AG09319 (cell line): ENCODE measurements around the gene EBP.
"Not testable (repeated sequence)": the region's sequence is repeated elsewhere in the genome, so short reads cannot be mapped to it uniquely, and the experiment has no call there.

Experiments used
- DNase-seq: peaks from one replicate; pipeline ENCODE4 v3.0.0-alpha.2; 2010; ENCODE audit warnings: low read depth; ENCODE audit errors: extremely low read depth
- TF ChIP-seq, protein P1 (sequence below): IDR thresholded peaks from 2 replicates; pipeline ENCODE4 v1.5.1; 2011; ENCODE audit warnings: low read depth, mild to moderate bottlenecking, inconsistent platforms, low read length, moderate library complexity

EBP gene

DNA sequence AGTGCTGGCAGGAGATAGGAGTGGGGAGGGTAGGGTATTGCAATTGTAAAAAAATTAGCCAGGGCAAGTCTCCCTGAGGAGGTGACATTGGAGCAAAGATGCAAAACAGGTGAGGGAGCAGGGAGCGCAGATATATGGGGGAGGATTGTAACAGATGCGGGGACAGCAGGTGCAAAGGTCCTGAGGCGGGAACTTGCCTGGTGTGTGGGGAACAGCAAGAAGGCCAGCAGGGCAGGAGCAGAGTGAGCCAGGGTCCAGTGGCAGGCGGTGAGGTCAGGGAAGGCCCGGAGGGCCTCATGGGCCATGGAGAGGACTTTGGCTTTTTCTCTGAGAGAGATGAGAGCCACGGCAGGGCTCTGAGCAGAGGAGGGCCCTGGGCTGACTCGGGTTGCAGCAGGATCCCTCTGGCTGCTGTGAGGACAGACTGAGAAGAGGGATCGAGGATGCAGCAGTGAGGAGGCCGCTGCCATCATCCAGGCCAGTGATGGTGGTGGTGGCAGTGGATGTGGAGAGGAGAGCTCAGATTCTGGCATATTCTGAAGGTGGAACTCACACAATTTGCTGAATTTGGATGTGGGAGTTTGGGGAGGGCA lies 6.6 kb upstream of the EBP start:
- no peak for DNase-seq
- TF ChIP-seq, protein P1, sequence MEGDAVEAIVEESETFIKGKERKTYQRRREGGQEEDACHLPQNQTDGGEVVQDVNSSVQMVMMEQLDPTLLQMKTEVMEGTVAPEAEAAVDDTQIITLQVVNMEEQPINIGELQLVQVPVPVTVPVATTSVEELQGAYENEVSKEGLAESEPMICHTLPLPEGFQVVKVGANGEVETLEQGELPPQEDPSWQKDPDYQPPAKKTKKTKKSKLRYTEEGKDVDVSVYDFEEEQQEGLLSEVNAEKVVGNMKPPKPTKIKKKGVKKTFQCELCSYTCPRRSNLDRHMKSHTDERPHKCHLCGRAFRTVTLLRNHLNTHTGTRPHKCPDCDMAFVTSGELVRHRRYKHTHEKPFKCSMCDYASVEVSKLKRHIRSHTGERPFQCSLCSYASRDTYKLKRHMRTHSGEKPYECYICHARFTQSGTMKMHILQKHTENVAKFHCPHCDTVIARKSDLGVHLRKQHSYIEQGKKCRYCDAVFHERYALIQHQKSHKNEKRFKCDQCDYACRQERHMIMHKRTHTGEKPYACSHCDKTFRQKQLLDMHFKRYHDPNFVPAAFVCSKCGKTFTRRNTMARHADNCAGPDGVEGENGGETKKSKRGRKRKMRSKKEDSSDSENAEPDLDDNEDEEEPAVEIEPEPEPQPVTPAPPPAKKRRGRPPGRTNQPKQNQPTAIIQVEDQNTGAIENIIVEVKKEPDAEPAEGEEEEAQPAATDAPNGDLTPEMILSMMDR: no peak

DNA sequence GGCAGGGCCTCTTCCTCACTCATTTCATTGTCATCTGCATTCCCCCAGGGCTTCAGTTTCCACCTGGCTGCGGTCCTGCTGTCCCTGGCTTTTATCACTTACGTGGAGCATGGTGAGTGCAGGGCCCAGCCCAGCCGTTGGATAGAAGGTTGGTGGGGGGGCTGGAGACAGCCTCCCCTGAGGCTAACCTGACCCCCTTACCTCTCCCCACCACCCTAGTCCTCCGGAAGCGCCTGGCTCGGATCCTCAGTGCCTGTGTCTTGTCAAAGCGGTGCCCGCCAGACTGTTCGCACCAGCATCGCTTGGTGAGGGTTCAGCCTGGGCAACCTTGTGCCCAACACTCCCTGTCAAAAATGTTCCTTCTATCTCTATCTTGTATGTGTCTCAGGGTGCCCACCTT lies 5.8 kb upstream of the EBP start:
- TF ChIP-seq, protein P1: no peak
- no peak for DNase-seq

DNA sequence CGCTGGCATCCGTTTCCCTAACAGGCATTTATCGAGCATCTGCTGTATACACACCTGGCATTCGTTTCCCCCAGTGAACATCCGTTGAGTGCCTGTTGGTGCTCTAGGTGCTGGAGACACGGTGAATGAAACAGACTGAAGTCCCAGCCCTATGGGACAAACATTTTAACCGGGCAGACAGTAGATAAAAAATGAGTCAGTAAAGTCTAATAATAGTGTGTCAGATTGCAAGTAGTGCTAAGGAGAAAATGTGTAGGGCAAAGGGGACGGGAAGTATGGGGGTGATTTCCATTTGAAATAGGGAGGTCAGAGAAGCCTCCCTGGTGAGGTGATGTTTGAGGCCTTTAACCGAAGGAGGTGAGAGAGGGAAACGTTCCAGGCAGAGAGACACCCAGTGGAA lies 5.3 kb upstream of the EBP start:
- DNase-seq: no peak
- TF ChIP-seq, protein P1: no peak

DNA sequence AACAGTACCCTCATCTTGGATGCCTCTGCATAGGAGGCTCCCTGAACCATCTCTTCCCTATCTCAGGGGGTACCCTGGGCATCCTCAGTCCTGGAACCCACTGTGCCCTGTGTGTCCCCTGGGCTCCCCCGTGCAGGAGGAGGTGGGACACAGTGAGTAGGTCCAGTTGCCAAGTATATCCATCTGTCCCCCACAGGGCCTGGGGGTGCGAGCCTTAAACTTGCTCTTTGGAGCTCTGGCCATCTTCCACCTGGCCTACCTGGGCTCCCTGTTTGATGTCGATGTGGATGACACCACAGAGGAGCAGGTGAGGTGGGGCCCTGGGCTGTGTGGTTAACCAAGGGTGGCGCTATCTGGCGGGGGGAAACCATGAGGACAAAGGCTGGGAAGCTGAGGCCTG lies 4.6 kb upstream of the EBP start:
- TF ChIP-seq, protein P1: no peak
- no peak for DNase-seq

DNA sequence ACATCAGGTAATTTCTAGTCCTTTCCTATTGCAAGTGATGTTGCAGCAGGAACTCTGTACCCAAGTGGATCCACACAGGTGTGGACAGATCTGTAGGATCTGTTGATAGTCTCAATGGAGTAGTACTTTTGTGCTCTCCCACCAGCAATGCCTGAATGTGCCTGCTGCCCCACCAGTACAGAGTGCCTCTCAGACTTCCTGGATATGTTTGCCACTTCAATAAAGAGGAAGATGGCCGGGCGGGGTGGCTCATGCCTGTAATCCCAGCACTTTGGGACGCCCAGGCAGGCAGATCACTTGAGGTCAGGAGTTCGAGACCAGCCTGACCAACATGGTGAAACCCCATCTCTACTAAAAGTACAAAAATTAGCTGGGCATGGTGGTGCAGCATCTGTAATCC lies 2.1 kb upstream of the EBP start:
- not testable (repeated sequence) for DNase-seq

DNA sequence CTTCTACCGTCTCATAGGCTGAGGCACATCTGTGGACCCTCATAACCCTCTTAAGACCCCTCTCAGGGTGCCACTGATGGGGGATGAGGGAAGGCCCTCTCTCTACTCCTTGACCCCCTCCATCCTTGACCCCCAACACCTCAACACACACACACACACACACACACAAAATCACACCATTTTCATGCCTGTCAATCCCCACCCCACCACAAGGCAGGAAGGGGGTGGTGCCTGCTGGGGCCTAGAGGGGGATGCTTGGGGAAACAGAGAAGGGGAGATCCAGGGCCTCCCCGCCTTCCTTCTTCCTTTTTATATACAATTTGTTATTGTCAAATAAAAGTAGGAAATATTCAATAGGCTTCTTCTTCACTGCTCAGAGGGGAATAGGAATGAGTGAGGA lies 1.2 kb upstream of the EBP start:
- DNase-seq: no peak
- TF ChIP-seq, protein P1: no peak

DNA sequence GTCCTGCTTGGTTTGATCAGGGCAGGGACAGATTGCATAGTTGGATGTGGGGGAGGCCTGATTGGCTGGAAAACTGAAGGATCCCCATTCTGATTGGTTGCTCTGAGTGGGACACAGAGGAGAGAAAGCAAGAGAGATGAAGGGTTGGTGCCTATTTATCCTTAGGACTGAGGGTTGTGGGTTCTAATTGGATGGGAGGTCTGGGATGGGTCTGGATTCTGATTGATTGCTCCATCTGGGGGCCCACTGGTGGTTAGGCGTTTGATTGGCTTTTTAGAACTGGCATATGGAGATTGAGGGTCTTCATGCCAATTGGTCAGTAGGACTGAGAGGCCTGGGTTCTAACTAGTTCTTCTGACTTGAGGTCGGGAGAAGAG lies 644 bp upstream of the EBP start:
- TF ChIP-seq, protein P1: no peak

DNA sequence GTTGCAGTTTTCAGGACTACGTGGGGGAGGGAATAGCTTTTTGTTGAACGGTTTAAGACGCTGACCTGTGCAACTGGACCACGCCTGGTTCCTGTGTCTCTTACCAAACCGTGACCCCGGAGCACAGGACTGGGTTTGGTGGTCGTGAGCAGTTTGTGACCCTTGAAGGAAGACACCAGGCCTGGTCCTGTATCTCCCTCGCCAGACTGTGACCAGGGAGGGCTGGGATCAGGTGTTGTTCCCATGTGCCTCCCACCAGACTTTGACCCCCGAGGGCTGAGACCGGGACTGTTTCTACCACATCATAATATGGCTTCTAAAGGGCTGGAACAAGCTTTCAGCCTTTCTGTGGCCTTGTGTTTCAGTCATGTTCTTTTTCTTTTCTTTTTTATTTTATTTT lies 683 bp downstream of the EBP start:
- DNase-seq: no peak
- TF ChIP-seq, protein P1: no peak

More for the DNA sequence above, 644 bp upstream of the EBP start:
- DNase-seq: no peak
